Upper lobe of left lung (tissue), 6 donors: ENCODE measurements around the gene EIF2B5. TPM values are rescaled to one million over a fixed set of nuclear protein-coding genes. Genes with fewer than 3 reads are reported as not detected.

Experiments
- ATAC-seq, 2 donors: fragments of 200-7000 bp; cut with Tn5 transposase; one replicate each; pipeline ENCODE4 v1.9.1; 2022; ENCODE audit warnings: mild to moderate bottlenecking in 2 of 2, moderate library complexity in 2 of 2; ENCODE audit not compliant: low FRiP score in 2 of 2
- DNase-seq, 2 donors: peaks; one replicate each; pipeline ENCODE4 v3.0.0-alpha.2; 2019 to 2020
- H3K27ac ChIP-seq, 4 donors: fragments of 200-600 bp; sonication (generic); one replicate each; pipeline ENCODE4 v1.5.1; 2016 to 2019
- H3K27me3 ChIP-seq, 4 donors: fragments of 200-600 bp; sonication (generic); one replicate each; pipeline ENCODE4 v1.5.1; 2017 to 2019
- H3K36me3 ChIP-seq, 4 donors: fragments of 200-600 bp; sonication (generic); one replicate each; pipeline ENCODE4 v1.5.1; 2016 to 2019
- H3K4me1 ChIP-seq, 4 donors: fragments of 200-600 bp; sonication (generic); one replicate each; pipeline ENCODE4 v1.5.1; 2018 to 2019
- H3K4me3 ChIP-seq, 4 donors: fragments of 200-600 bp; sonication (generic); one replicate each; pipeline ENCODE4 v1.5.1; 2017 to 2019; ENCODE audit warnings: mild to moderate bottlenecking in 2 of 4, moderate library complexity in 1 of 4
- H3K9me3 ChIP-seq, 4 donors: fragments of 200-600 bp; sonication (generic); one replicate each; pipeline ENCODE4 v1.5.1; 2018 to 2019
- EP300 ChIP-seq, 4 donors: sonication (generic); formaldehyde crosslinking; IDR thresholded peaks; one replicate each; pipeline ENCODE4 v1.5.1; 2017; ENCODE audit warnings: antibody characterized with exemption in 4 of 4, control low read depth in 2 of 4
- POLR2A ChIP-seq, 4 donors: fragments of 450-650 bp; IDR thresholded peaks; one replicate each; pipeline ENCODE4 v1.5.1; 2016 to 2017; ENCODE audit warnings: antibody characterized with exemption in 4 of 4, mild to moderate bottlenecking in 2 of 4
- POLR2AphosphoS5 ChIP-seq, 2 donors: sonication (generic); formaldehyde crosslinking; IDR thresholded peaks; one replicate each; pipeline ENCODE4 v1.5.1; 2017; ENCODE audit warnings: antibody characterized with exemption in 2 of 2
- WGBS, 2 donors: methylation state at CpG; one replicate each; pipeline ENCODE4 v1.1.5; 2017 to 2018; 5-methylcytosine and 5-hydroxymethylcytosine counted together
- total RNA-seq, 6 donors: library from RNA; depleted of rRNA in 4 of 6; stranded (reverse); fragments of >200 nt in 4 of 6; gene quantifications; one replicate each; pipeline versions ENCODE4 v1.1.0 to v1.2.1, GENCODE V29; 2016 to 2021
- TF ChIP-seq, protein P1 (sequence below), 6 experiments: fragments of 450-650 bp in 4 of 6; fragments of 200-600 bp in 2 of 6; sonication (generic) in 2 of 6; IDR thresholded peaks; one replicate each; pipeline ENCODE4 v1.5.1; 2016 to 2019; ENCODE audit warnings: antibody characterized with exemption in 6 of 6
- donor health status: DM: no; HTN: no; CAD: no; lungs with moderate emphysema.
- donor health status: DM: no; HTN: yes; CAD: no; lungs with severe emphysema.

The EIF2B5 gene
- total RNA-seq, 6 donors from 2014 or later, result 31.4 to 37.6 (median 34.2) TPM

- 97% methylated on average over 6 of the region's 6 CpGs; no CpG with 5 or more reads in 1 of the 2 donors for whole genome bisulfite sequencing, 2 donors
- Histone ChIP-seq H3K9me3 (no peaks in the 10 kb centered on the region), H3K4me3 (no peak overlapping the region), H3K27ac (no peak overlapping the region), H3K4me1 (peaks cover 0 to 3% (median 0%) of the 10 kb centered on the region in 4 donors), H3K27me3 (no peaks in the 10 kb centered on the region), H3K36me3 (peaks cover 28 to 95% (median 80%) of the 10 kb centered on the region in 4 donors)
- DNase-seq (no peak), ATAC-seq (no peak)
- TF ChIP-seq, protein P1, sequence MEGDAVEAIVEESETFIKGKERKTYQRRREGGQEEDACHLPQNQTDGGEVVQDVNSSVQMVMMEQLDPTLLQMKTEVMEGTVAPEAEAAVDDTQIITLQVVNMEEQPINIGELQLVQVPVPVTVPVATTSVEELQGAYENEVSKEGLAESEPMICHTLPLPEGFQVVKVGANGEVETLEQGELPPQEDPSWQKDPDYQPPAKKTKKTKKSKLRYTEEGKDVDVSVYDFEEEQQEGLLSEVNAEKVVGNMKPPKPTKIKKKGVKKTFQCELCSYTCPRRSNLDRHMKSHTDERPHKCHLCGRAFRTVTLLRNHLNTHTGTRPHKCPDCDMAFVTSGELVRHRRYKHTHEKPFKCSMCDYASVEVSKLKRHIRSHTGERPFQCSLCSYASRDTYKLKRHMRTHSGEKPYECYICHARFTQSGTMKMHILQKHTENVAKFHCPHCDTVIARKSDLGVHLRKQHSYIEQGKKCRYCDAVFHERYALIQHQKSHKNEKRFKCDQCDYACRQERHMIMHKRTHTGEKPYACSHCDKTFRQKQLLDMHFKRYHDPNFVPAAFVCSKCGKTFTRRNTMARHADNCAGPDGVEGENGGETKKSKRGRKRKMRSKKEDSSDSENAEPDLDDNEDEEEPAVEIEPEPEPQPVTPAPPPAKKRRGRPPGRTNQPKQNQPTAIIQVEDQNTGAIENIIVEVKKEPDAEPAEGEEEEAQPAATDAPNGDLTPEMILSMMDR (IDR thresholded peaks at IDR 0.05), result no peak
- TF ChIP-seq POLR2A (IDR thresholded peaks at IDR 0.05) (no peak), EP300 (IDR thresholded peaks at IDR 0.05) (no peak), POLR2AphosphoS5 (IDR thresholded peaks at IDR 0.05) (no peak)
Observed at GRCh38 chr3:184166671-184167070, 31.5 kb downstream of the EIF2B5 start.

- ATAC-seq (no peak), DNase-seq (no peak)
- H3K9me3 ChIP-seq, result no peaks in the 10 kb centered on the region
- H3K4me3 ChIP-seq, result no peak overlapping the region
- TF ChIP-seq EP300 (IDR thresholded peaks at IDR 0.05) (no peak), POLR2AphosphoS5 (IDR thresholded peaks at IDR 0.05) (no peak), POLR2A (IDR thresholded peaks at IDR 0.05) (no peak)
- TF ChIP-seq, protein P1 (IDR thresholded peaks at IDR 0.05), result no peak
- no peaks in the 10 kb centered on the region for H3K27me3 ChIP-seq
- no peak overlapping the region for H3K27ac ChIP-seq
- peaks cover 29 to 98% (median 86%) of the 10 kb centered on the region in 4 donors for H3K36me3 ChIP-seq
- WGBS, 2 donors, result 100% methylated on average over 8 of the region's 8 CpGs; no CpG with 5 or more reads in 1 of the 2 donors
- no peaks in the 10 kb centered on the region for H3K4me1 ChIP-seq
Observed at GRCh38 chr3:184167786-184168185, 32.6 kb downstream of the EIF2B5 start.

DNA sequence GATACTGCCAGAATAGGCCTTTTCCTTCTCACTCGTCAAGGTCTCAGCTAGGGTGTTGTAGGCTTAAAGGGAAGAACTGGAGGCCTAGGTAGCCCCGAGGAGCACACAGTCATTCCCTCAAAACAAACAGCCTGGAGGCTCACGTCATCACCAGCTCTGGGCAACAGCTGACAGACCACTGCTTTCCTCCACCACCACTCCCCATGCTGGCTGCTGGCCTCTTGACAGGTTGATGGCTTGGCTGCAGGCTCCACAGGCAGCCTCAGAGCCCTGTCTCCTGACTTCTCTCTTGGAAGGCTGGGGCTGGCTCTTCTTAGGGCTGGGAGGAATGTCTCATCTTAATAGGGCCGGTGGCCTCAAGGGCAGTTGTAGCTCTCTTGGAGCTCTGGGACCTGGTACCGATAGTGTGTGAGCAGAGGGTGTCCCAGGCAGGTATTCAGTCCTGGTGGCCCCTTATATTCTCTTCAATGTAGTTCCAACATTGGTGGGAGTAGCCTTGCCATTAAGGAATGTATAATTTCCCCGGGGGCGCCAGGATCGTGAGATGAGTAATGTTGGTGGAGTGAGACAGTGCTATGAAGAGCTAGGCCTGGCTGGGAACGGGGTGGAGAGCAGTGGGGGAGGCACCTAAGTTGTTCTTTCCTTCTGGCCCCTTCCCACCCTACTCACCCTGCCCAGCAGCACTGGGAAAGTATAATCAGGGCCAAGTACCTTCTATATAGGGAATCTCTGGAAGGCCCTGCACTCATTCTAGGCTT is 33.4 kb downstream of the EIF2B5 start:
- H3K27ac ChIP-seq, result no peak overlapping the region
- DNase-seq (no peak), ATAC-seq (peak in 1 of 2 donors; percentile 76)
- WGBS, 2 donors, result 83 to 86% methylated on average over 7 to 9 of the region's 9 CpGs
- H3K36me3 ChIP-seq, result peaks cover 29 to 95% (median 81%) of the 10 kb centered on the region in 4 donors
- no peaks in the 10 kb centered on the region for H3K9me3 ChIP-seq
- H3K4me3 ChIP-seq, result no peak overlapping the region
- H3K27me3 ChIP-seq, result no peaks in the 10 kb centered on the region
- H3K4me1 ChIP-seq, result no peaks in the 10 kb centered on the region
- TF ChIP-seq POLR2AphosphoS5 (IDR thresholded peaks at IDR 0.05) (no peak), EP300 (IDR thresholded peaks at IDR 0.05) (no peak), POLR2A (IDR thresholded peaks at IDR 0.05) (no peak)
- TF ChIP-seq, protein P1 (IDR thresholded peaks at IDR 0.05), result no peak

- H3K4me1 ChIP-seq, result peaks cover 0 to 8% (median 4%) of the 10 kb centered on the region in 4 donors
- ATAC-seq (no peak), DNase-seq (no peak)
- H3K9me3 ChIP-seq, result no peaks in the 10 kb centered on the region
- H3K27ac ChIP-seq, result no peak overlapping the region
- H3K27me3 ChIP-seq, result no peaks in the 10 kb centered on the region
- no peak overlapping the region for H3K4me3 ChIP-seq
- TF ChIP-seq POLR2AphosphoS5 (IDR thresholded peaks at IDR 0.05), result no peak
- no peak for TF ChIP-seq EP300 (IDR thresholded peaks at IDR 0.05)
- no peak for TF ChIP-seq POLR2A (IDR thresholded peaks at IDR 0.05)
- TF ChIP-seq, protein P1 (IDR thresholded peaks at IDR 0.05), result no peak
- 89 to 95% methylated on average over 38 to 60 of the region's 66 CpGs for WGBS, 2 donors
- H3K36me3 ChIP-seq, result peaks cover 15 to 79% (median 66%) of the 10 kb centered on the region in 4 donors
Observed at GRCh38 chr3:184169896-184170875, 35.0 kb downstream of the EIF2B5 start.
